Measurements from ENCODE around the gene USF2.
A peak's percentile ranks its signal among the peaks of the same experiment; 100 is the strongest.

The USF2 gene

GRCh38 chr19:35247526-35248309 lies 21.0 kb upstream of the USF2 start (continued):
- TF ChIP-seq GFI1B (tag by site-specific recombination; IDR thresholded peaks at IDR 0.05) = no peak
- TF ChIP-seq ZSCAN30 (tag by site-specific recombination; IDR thresholded peaks at IDR 0.05) = peak; percentile 62; the same call in 1 of the 2 replicates
- TF ChIP-seq IKZF3 (tag by site-specific recombination; IDR thresholded peaks at IDR 0.05) = peak; percentile 97
- peak; percentile 82 for TF ChIP-seq KLF9 (tag by site-specific recombination; IDR thresholded peaks at IDR 0.05; ENCODE audit: low read depth)
- TF ChIP-seq ZNF664 (tag by site-specific recombination; IDR thresholded peaks at IDR 0.05) = no peak
- 0 out of 2 replicates have a peak, but pooled peaks have one; percentile 34 for TF ChIP-seq GLI2 (tag by site-specific recombination; IDR thresholded peaks at IDR 0.05; ENCODE audit: borderline replicate concordance, low read depth)
- no peak for TF ChIP-seq ZNF133 (tag by site-specific recombination; IDR thresholded peaks at IDR 0.05)
- TF ChIP-seq PRDM6 (tag by site-specific recombination; IDR thresholded peaks at IDR 0.05) = no peak
- peak; percentile 0 for TF ChIP-seq ZNF2 (tag by site-specific recombination; IDR thresholded peaks at IDR 0.05)
- peak; percentile 96; the same call in 1 of the 2 replicates for TF ChIP-seq ZNF600 (tag by site-specific recombination; IDR thresholded peaks at IDR 0.05)
- peak; percentile 98 for TF ChIP-seq ZBTB48 (tag by site-specific recombination; IDR thresholded peaks at IDR 0.05)
- TF ChIP-seq ZNF174 (tag by site-specific recombination; IDR thresholded peaks at IDR 0.05) = peak; percentile 97
- peak; percentile 42 for TF ChIP-seq ZBTB17 (tag by site-specific recombination; IDR thresholded peaks at IDR 0.05)
- no peak for TF ChIP-seq ZNF707 (tag by site-specific recombination; IDR thresholded peaks at IDR 0.05)
- TF ChIP-seq SALL2 (tag by site-specific recombination; IDR thresholded peaks at IDR 0.05; ENCODE audit: borderline replicate concordance) = no peak
- TF ChIP-seq ZNF391 (tag by site-specific recombination; IDR thresholded peaks at IDR 0.05; ENCODE audit: borderline replicate concordance, low read depth) = 0 out of 2 replicates have a peak, but pooled peaks have one; percentile 33
- peak; percentile 91 for TF ChIP-seq ZNF660 (tag by site-specific recombination; IDR thresholded peaks at IDR 0.05)
- peak; percentile 69 for TF ChIP-seq ZBTB21 (tag by site-specific recombination; IDR thresholded peaks at IDR 0.05)
- TF ChIP-seq ZIC2 (tag by site-specific recombination; IDR thresholded peaks at IDR 0.05) = peak; percentile 63
- no peak for TF ChIP-seq ZBTB11 (tag by site-specific recombination; conservative IDR thresholded peaks at IDR 0.05; ENCODE audit: low read depth)
- no peak for TF ChIP-seq ZNF302 (tag by site-specific recombination; IDR thresholded peaks at IDR 0.05; ENCODE audit: low read depth)
- TF ChIP-seq PRDM1 (tag by site-specific recombination; IDR thresholded peaks at IDR 0.05) = peak; percentile 95
- TF ChIP-seq ZNF692 (tag by site-specific recombination; IDR thresholded peaks at IDR 0.05) = peak; percentile 93
- no peak; the same call in 1 of the 2 replicates for TF ChIP-seq ZNF350 (tag by site-specific recombination; IDR thresholded peaks at IDR 0.05)
- TF ChIP-seq WT1 (tag by site-specific recombination; IDR thresholded peaks at IDR 0.05) = no peak; the same call in 1 of the 2 replicates

Measured in HEK293 (cell line).